UCSD-AML1 (cell line): ENCODE results near the gene NIPAL1.

Experiments
- DNase-seq: peaks from one replicate; lab custom pipeline; 2025; ENCODE audit not compliant: unreplicated experiment; lab: John Stamatoyannopoulos, UW

NIPAL1 gene

DNA sequence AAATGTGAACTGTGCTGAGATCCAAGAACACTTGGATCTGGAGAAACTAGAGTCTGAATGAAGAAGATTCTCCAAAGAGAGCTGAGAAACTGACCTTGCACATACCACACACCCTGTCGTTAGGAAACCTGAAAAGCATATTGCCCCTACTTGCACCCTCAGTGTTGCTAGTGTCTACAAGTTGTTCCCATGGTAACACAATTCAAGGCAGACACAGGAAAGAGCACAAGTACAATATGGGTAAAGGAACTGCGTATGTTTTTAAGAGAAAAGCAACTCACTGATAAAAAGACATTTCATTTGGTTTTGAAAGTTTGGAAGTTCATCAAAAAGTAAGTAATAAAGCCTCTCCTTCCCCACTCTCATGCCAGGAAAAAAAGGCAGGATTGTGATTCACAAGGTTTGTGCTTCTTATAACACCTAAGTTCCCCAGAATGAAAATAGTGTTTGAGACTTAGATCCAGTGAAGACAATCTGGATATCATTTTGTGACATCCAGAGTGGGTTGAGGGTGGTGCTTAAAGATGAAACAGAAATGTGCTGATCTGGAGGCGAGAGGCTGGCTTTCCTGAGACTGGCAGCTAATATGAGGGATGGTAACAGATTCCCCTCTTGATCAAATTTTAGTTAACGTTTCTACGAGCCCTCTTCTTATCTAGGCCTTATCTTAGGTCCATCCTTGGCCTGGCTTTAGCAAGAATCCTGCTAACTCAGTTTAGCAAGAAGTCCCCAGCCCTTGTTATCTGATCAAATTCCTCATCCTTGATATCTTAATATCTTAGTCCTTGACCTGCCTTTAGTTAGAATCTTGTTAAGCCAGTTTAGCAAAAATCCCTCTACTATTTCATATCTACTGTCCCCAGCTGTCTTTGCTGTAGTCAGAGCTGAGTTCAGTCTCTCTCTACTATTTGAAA, 42.3 kb downstream of the NIPAL1 start:
- DNase-seq = no peak

DNA sequence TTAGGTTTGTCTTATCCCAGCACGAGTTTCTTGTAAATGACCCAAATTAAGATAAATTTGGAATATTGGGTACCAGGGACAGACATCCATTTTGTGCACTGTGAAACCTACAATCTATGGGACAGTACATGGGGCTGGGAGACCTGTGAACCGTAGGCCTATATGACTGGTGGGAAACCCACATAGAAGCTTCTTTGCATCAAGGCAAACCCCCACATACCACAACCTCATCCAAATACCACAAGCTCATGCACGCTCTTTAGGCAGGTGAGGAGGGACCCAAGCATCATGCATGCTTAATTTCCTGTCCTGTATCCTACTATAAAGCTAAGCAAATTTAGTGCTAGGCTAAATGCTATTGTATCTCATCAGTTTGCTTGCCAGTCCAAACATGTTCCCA, 47.8 kb downstream of the NIPAL1 start:
- no peak for DNase-seq

DNA sequence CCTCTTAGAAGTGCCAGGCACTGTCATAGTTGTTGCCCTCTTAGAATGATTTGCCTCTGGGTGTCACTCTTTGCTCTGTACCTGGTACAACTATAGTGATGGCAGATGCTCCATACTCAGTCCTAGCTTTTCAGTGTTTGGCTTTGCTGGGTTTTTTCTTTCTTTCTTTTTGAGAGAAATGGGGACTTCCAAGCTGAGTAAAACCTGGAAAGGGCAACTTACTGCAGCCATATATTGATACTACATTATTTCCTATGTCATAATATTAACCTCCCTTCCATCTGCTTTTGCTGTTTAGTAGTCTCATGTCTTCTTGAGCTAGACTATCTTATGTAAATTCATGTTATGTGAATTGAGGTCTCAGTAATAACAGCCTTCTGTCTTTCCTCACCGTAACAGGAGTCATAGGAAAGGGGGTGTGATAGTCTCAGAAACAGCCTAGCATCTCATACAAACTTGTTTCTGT, 49.0 kb downstream of the NIPAL1 start:
- no peak for DNase-seq

DNA sequence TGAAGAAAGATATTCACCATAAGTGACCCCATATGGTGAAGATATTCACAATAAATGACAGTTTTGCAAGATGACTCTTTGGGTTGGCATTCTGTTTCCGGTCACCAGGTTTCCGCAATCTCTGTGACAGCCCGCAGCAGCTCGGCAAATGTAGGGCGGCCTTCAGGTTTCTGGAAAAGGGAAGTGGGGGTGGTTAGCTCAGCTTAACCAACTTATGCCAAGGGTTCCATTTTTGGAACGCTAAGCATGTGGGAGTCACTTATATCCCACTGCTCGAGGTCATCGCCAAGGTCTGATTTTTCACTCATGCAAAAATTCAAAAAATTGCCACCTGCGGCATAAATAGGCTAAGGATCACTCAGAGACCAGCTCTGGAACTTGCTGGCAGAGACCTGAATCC, 51.0 kb downstream of the NIPAL1 start:
- DNase-seq = no peak

DNA sequence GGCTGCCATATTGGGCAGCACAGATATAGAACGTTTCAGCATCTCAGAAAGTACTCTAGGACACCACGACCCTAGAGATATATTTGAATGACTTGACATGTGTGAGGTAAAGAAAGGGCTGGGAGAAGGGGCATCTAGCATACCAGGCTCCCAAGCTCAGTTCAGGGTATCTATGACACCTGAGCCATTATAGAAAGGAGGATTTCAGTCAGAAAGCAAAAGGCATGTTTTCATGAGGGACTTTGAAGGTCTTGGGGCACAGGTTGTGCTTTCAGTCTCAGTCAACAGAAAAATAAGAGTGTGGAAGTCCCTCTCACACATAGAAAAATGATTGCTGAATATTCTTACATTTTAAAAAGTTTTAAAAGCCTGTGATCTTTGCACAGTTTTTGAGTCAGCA, 51.6 kb downstream of the NIPAL1 start:
- DNase-seq = no peak

DNA sequence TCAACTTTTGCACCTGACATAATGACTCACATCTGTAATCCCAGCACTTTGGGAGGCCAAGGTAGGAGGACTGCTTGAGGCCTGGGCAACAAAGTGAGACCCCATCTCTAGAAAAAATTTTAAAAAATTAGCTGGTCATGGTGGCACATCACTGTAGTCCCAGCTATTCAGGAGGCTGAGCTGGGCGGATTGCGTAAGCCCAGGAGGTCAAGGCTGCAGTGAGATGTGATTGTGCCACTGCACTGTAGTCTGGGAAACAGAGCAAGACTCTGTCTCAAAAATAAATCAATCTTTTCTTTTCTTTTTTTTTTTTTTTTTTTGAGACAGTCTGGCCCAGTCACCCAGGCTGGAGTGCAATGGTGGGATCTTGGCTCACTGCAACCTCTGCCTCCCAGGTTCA, 52.5 kb downstream of the NIPAL1 start:
- no peak for DNase-seq

DNA sequence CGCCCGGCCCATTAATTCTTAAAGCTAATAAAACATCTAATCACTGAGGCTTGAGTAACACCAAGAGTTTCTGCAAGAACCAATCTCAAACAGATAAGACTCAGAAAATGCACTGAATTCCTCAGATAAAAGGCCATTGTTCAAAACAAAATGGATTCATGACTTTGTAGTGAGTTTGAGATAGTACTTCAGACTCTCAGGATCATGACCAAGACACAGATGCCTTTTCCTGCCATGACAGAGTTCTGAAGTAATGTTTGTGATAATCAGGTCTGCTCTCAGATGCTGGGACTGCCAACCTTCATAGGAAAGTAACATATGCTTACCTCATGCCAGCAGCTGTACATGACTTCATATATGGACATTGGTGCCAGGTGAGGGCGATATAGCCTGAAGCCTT, 54.6 kb downstream of the NIPAL1 start:
- no peak for DNase-seq

DNA sequence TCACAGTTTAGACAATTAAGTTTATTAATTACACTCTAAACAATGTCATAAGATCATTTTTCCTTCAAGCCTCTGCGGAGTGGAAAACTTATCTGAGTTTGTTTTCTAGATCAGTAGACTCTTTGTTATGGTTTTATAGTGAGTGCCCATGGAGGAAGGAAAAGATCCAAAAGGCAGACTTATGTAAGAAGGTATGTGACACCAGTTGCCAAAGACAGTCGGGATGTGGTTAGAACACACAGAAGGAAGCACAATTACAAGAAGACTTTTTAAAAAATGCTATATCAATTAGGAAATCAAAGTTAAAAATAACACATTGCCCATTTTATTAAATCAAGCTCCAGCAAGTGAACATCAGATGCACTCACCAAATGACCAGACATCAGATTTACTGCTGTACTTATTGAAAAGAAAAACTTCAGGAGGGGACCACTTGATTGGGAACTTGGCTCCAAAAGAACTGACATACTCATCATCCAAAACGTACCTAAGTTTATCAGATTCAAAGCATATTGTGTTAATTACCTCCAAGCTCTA, 57.1 kb downstream of the NIPAL1 start:
- DNase-seq = no peak

DNA sequence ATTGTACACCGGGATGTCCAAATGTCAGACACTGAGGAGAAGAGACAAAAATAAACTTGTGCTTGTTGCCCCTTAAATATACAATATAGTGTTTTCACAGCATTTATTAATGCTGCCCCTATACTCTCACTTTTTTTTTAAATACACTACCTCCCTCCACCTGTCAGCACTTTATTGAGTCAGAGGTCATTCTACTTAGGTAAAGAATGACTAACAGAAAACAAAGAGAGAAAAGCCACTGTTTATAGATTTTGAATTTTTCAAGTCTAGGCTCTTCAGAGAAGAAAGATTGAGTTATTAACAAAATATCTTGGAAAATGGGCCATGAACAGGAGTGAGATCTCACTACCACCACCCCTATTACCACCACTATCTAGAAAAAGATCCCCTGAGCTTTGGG, 58.1 kb downstream of the NIPAL1 start:
- DNase-seq = no peak

DNA sequence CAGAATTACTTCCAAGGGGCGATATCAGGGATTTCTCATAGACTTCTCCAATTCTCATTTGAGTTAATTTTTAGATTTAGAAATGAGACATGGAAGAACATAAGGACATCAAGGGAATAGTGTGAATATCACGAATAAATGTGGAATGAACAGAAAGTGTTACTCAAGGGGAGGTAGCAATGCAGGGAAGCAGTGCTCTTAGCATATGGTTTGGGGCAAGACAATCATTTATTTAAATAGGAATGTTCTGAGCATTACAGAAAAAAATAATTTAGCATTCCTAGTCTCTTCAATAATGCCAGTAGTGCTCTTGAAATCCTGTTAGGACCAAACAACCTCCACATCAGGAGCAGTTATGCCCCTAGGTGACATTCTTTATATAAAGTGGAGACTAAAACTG, 61.9 kb downstream of the NIPAL1 start:
- no peak for DNase-seq

DNA sequence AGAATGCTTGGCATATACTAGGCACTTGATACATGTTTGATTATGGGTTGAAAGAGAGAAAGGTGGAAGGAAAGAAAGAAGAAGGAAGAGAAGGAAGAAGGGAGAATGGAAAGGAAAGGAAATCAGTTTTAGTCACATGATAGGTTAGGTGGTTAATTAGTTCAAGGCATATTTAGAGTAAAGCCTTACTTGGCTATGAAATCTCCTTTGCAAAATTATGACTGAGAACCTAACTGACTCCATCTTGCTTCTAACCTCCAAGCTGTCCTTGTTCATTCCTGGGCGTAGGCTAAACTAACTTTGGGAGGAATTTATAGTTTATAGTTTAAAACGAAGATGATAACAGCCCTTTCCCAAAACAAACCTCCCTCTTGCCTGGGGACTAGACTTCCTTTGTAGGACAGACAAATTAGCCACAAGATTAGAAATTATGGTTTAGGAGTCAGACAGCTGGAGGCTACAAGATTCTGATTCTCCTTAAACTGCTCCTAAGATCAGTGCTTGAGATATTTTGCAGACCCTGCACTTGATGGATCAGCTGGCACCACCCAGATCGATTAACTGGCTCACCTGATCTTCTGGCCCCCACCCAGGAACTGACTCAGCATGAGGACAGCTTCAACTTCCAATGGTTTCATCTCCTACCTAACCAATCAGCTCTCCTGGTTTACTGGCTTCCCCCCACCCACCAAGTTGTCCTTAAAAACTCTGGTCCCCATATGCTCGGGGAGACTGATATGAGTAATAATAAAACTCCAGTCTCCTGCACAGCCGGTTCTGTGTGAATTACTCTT, 62.5 kb downstream of the NIPAL1 start:
- DNase-seq = no peak

DNA sequence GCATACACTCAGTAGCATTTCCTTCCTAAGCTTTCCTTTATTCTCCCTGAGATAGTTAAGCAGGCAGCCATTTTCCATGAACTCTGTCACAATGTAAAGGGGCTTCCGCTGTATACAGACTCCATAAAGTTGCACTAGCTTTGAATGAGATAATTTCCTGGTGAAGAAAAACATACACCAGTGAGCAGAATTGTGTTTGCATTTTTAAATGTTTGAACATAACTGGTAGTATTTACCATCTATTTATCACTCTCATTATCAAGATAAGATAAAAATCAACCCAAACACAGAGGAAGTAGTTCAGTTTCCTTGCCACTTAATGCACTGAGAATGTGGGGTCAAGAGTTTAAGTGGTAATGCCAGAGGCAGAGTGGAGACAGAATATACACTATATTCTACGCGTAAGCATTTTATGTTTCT, 63.4 kb downstream of the NIPAL1 start:
- DNase-seq = no peak

DNA sequence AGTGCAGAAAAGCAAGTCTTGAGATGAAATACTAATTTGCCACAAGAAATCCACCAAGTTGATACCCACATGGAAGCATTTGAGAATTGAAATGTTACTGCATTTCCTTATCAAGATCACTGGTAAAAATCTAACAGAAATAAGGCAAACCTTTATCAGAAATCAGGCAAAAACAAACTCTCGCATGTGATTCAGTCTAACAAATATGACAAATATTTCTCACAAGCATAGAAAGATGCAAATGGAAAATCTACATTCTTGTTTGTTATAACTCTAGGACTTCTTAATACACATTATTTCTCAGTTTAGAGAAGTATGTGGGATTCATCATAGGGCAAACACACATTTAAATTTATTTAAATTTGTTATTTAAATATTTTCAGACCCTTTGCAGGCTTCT, 64.6 kb downstream of the NIPAL1 start:
- DNase-seq = no peak

DNA sequence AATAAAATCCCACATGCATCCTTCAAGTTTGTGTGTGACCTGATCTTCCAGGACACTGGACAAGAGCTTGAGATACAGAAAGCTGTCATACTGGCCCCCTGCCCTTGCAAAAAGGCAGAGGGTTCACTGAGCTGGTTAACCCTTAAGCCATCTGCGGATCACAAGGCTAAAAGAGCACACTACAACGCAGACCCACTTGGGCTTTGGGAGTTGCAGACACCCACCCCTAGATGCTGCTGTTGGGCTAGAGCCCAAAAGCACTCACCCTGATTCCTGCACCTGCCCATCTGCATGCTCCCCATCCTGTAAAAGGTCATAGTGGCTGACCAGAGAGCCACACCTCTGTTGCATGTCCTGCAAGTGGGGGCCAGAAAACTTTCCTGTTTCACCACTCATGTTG, 66.4 kb downstream of the NIPAL1 start:
- DNase-seq = no peak

DNA sequence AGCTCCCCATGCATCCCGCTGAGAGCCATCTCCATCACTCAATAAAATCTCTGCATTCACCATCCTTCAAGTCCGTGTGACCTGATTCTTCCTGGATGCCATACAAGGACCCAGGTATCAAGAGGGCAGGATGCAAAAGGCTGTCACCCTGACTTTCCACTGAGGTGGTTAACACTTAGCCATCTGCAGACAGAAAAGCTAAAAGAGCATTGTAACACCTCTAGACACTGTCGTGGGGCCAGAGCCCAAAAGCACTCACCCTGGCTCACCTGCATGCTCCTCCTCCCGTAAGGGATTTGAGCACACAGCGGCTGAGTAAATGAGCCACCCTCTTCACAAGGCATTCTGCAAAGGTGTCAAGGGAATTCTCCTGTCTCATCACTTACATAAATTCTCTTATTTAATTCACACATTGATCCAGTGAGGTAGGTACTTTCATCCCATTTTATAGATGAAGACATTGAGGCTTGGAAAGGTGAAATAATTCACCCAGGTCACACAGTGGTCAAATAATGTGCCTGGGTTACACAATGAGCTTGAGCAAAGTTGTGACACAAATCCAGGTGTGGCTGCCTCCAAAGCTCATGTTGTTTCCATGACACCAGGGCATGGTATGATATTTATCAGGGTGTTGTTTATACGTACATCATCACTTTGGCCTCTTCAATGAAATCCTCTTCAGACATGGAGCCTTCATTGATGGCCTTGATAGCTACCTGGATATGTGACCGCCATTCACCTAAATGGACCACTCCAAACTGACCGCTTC, 69.4 kb downstream of the NIPAL1 start:
- DNase-seq = no peak
